Fibroblast of villous mesenchyme (primary cell): ENCODE data around the gene SH3TC2. TPM values are rescaled to one million over a fixed set of nuclear protein-coding genes. Genes with fewer than 3 reads are reported as not detected.

Experiments
- DNase-seq: peaks from one replicate; pipeline ENCODE4 v3.0.0-alpha.2; 2010; ENCODE audit warnings: low read depth
- H3K4me3 ChIP-seq: 2 replicates; pipeline ENCODE4 v1.5.1; 2011; ENCODE audit warnings: low read depth, mild to moderate bottlenecking, low read length
- CTCF ChIP-seq: IDR thresholded peaks from 2 replicates; pipeline ENCODE4 v1.5.1; 2012; ENCODE audit warnings: low read depth, mild to moderate bottlenecking, low read length; ENCODE audit not compliant: insufficient read depth
- total RNA-seq: library from RNA; depleted of rRNA; stranded (reverse); fragments of >200 nt; gene quantifications from 2 replicates; pipeline ENCODE4 v1.2.3, GENCODE V29; 2012

SH3TC2 gene
- total RNA-seq, 1 donor, result 13.4 TPM

GRCh38 chr5:149014571-149015031 is 48.3 kb downstream of the SH3TC2 start:
- TF ChIP-seq CTCF, result no peak
- H3K4me3 ChIP-seq, result no peak overlapping the region
- DNase-seq, result peak; percentile 63

- H3K4me3 ChIP-seq, result no peak overlapping the region
- TF ChIP-seq CTCF, result no peak
- DNase-seq, result no peak
Observed at GRCh38 chr5:149013796-149014195, 49.1 kb downstream of the SH3TC2 start.

- no peak for DNase-seq
- TF ChIP-seq CTCF, result no peak
- H3K4me3 ChIP-seq, result no peak overlapping the region
Observed at GRCh38 chr5:149012350-149012749, 50.5 kb downstream of the SH3TC2 start.

- no peak for TF ChIP-seq CTCF
- H3K4me3 ChIP-seq, result no peak overlapping the region
- no peak for DNase-seq
Observed at GRCh38 chr5:149011728-149012127, 51.1 kb downstream of the SH3TC2 start.

GRCh38 chr5:149011084-149011483 is 51.8 kb downstream of the SH3TC2 start:
- no peak overlapping the region for H3K4me3 ChIP-seq
- no peak for DNase-seq
- no peak for TF ChIP-seq CTCF

- no peak overlapping the region for H3K4me3 ChIP-seq
- DNase-seq, result peak; percentile 64
- no peak for TF ChIP-seq CTCF
Observed at GRCh38 chr5:149007174-149007573, 55.7 kb downstream of the SH3TC2 start.

GRCh38 chr5:149006426-149006825 is 56.4 kb downstream of the SH3TC2 start:
- TF ChIP-seq CTCF, result no peak
- H3K4me3 ChIP-seq, result no peak overlapping the region

More at GRCh38 chr5:149006426-149006825, 56.4 kb downstream of the SH3TC2 start:
- DNase-seq, result no peak
